ENCODE measurements around the gene BCL7A. TPM values are rescaled to one million over a fixed set of nuclear protein-coding genes. Genes with fewer than 3 reads are reported as not detected.
"Not testable (repeated sequence)": the region's sequence is repeated elsewhere in the genome, so short reads cannot be mapped to it uniquely, and the experiment has no call there.

The BCL7A gene
- polyA plus RNA-seq, 2 of the 4 experiments (the other 2 are of a cell fraction), result 9.2 to 9.4 TPM

DNA sequence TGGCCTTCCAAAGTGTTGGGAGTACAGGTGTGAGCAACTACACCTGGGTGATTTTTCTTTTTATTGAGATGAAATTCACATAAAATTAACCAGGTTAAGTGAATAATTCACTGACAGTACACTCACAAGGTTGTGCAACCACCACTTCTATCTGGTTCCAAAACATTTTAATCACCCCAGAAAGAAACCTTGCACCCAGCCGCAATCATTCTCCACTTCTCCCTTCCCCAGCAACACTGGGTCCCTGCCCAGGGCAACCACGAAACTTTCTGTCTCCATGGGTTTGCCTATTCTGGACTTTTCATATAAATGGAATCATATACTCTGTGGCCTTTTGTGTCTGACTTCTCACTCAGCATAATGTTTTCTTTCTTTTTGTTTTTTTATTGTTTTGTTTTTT, 30.6 kb downstream of the BCL7A start:
- Histone ChIP-seq H3K27ac (peak overlapping the region in 1 of 2 experiments; percentile 28; a peak in 1 of 6 replicates), H3K4me3 (no peak overlapping the region), H3K9me3 (no peaks in the 10 kb centered on the region), H3K4me1 (peaks cover 24% of the 10 kb centered on the region), H3K4me2 (no peak overlapping the region)
- POLR2A ChIA-PET, result no interaction called here
- FAIRE-seq, result no peak
- 94% methylated on average over 2 of the region's 2 CpGs for WGBS (ENCODE audit: missing lambda C conversion rate)
- TF ChIP-seq NPAS2 (CRISPR knock-in tag; IDR thresholded peaks at IDR 0.05; ENCODE audit: borderline replicate concordance) (no peak), KDM1A (IDR thresholded peaks at IDR 0.05; ENCODE audit: low read depth) (no peak), JUN (IDR thresholded peaks at IDR 0.05) (no peak), MAZ (IDR thresholded peaks at IDR 0.05; ENCODE audit: borderline replicate concordance, low read depth, low read length) (no peak), RAD21 (conservative IDR thresholded peaks at IDR 0.05 in 1 of 2, IDR thresholded peaks at IDR 0.05 in 1 of 2) (no peak), HES2 (IDR thresholded peaks at IDR 0.05) (no peak), MAFK (IDR thresholded peaks at IDR 0.05; ENCODE audit: partially characterized antibody) (no peak), RNF2 (IDR thresholded peaks at IDR 0.05; ENCODE audit: borderline replicate concordance, low read depth) (no peak), CBX8 (IDR thresholded peaks at IDR 0.05) (no peak), MYC (IDR thresholded peaks at IDR 0.05; ENCODE audit: borderline replicate concordance, low read length) (no peak), RFX5 (IDR thresholded peaks at IDR 0.05) (no peak), SREBF2 (IDR thresholded peaks at IDR 0.05) (no peak), NR3C1 (IDR thresholded peaks at IDR 0.05) (no peak), FOSB (CRISPR knock-in tag; IDR thresholded peaks at IDR 0.05) (no peak)
- TF ChIP-seq, protein P1, sequence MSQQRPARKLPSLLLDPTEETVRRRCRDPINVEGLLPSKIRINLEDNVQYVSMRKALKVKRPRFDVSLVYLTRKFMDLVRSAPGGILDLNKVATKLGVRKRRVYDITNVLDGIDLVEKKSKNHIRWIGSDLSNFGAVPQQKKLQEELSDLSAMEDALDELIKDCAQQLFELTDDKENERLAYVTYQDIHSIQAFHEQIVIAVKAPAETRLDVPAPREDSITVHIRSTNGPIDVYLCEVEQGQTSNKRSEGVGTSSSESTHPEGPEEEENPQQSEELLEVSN (IDR thresholded peaks at IDR 0.05; ENCODE audit: borderline replicate concordance, low read depth), result no peak
- no peak for DNase-seq (ENCODE audit: low read depth in 1 of 2, low spot score in 1 of 2)
- CTCF ChIA-PET, result interaction anchor here (0.6 to 32.3 kb wide), 9 partner anchors 8 to 141 kb away, joined by 3 to 850 read pairs (median 3); no protein-coding TSS in a partner anchor
- no peak for ATAC-seq

- ATAC-seq (no peak), DNase-seq (ENCODE audit: low read depth in 1 of 2, low spot score in 1 of 2) (no peak), FAIRE-seq (no peak)
- Histone ChIP-seq H3K27ac (peak overlapping the region; percentile 34 to 75; a peak in 4 of 6 replicates), H3K4me1 (peaks cover 24% of the 10 kb centered on the region), H3K4me3 (no peak overlapping the region), H3K4me2 (peak overlapping the region; percentile 62; the same call in 1 of the 3 replicates), H3K9me3 (no peaks in the 10 kb centered on the region)
- TF ChIP-seq TP53 (CRISPR knock-in tag; IDR thresholded peaks at IDR 0.05) (no peak), REST (IDR thresholded peaks at IDR 0.05) (no peak), SMC3 (IDR thresholded peaks at IDR 0.05) (no peak)
- CTCF ChIA-PET, result interaction anchor here (0.7 to 32.3 kb wide), 47 partner anchors 9 to 286 kb away, joined by 3 to 850 read pairs (median 6); partner anchors contain the start of genes B3GNT4, LRRC43, MLXIP and RHOF
- POLR2A ChIA-PET, result interaction anchor here (0.6 to 0.8 kb wide), 2 partner anchors 26 to 66 kb away, joined by 3 to 5 read pairs; no protein-coding TSS in a partner anchor
- 87% methylated on average over 27 of the region's 27 CpGs for WGBS (ENCODE audit: missing lambda C conversion rate)
Observed at GRCh38 chr12:122054842-122055520, 33.3 kb downstream of the BCL7A start.

GRCh38 chr12:122056406-122056805, 34.7 kb downstream of the BCL7A start:
- FAIRE-seq; ATAC-seq; H3K4me2 ChIP-seq; H3K9me3 ChIP-seq; H3K27ac ChIP-seq; DNase-seq (ENCODE audit: low read depth in 1 of 2, low spot score in 1 of 2); POLR2A ChIA-PET; H3K4me3 ChIP-seq: not testable (repeated sequence)
- CTCF ChIA-PET, result interaction anchor here (1.1 to 32.3 kb wide), 7 partner anchors 8 to 135 kb away, joined by 3 to 850 read pairs (median 44); no protein-coding TSS in a partner anchor
- 93% methylated on average over 7 of the region's 7 CpGs for WGBS (ENCODE audit: missing lambda C conversion rate)
- peaks cover 19% of the 10 kb centered on the region for H3K4me1 ChIP-seq

Data from A549 (cell line).